Daoy (cell line): ENCODE results near the gene MAST4. TPM values are rescaled to one million over a fixed set of nuclear protein-coding genes. Genes with fewer than 3 reads are reported as not detected.

ENCODE experiments used
- DNase-seq: peaks from one replicate; pipeline ENCODE4 v3.0.0-alpha.2; 2015; ENCODE audit warnings: low read depth
- total RNA-seq: library from RNA; depleted of rRNA; stranded (reverse); fragments of >200 nt; shearing (Covaris generic); gene quantifications from 2 replicates; pipeline ENCODE4 v1.2.3, GENCODE V29; 2014

The MAST4 gene
- total RNA-seq, 1 experiment from 2014 or later, result 5.5 TPM

- DNase-seq, result no peak
Observed at GRCh38 chr5:66872736-66873331, 276.6 kb downstream of the MAST4 start.

- DNase-seq, result no peak
Observed at GRCh38 chr5:66874004-66874403, 277.8 kb downstream of the MAST4 start.

GRCh38 chr5:66875315-66875714 is 279.1 kb downstream of the MAST4 start:
- no peak for DNase-seq

GRCh38 chr5:66876266-66876807 is 280.1 kb downstream of the MAST4 start:
- DNase-seq, result no peak

GRCh38 chr5:66877843-66878242 is 281.6 kb downstream of the MAST4 start:
- DNase-seq, result peak; percentile 34

GRCh38 chr5:66880401-66880800 is 284.2 kb downstream of the MAST4 start:
- no peak for DNase-seq

GRCh38 chr5:66881480-66882161 is 285.4 kb downstream of the MAST4 start:
- DNase-seq, result no peak

- peak; percentile 65 for DNase-seq
Observed at GRCh38 chr5:66882606-66883227, 286.5 kb downstream of the MAST4 start.

GRCh38 chr5:66884564-66885243 is 288.5 kb downstream of the MAST4 start:
- no peak for DNase-seq

GRCh38 chr5:66886941-66887340 is 290.7 kb downstream of the MAST4 start:
- DNase-seq, result no peak

- no peak for DNase-seq
Observed at GRCh38 chr5:66888613-66889012, 292.4 kb downstream of the MAST4 start.

- DNase-seq, result no peak
Observed at GRCh38 chr5:66889056-66889455, 292.9 kb downstream of the MAST4 start.

GRCh38 chr5:66889524-66889923 is 293.3 kb downstream of the MAST4 start:
- DNase-seq, result no peak

GRCh38 chr5:66891184-66891925 is 295.2 kb downstream of the MAST4 start:
- no peak for DNase-seq

GRCh38 chr5:66892716-66893115 is 296.5 kb downstream of the MAST4 start:
- no peak for DNase-seq

GRCh38 chr5:66894480-66895240 is 298.5 kb downstream of the MAST4 start:
- no peak for DNase-seq

GRCh38 chr5:66896171-66896570 is 300.0 kb downstream of the MAST4 start:
- peak; percentile 57 for DNase-seq

- DNase-seq, result no peak
Observed at GRCh38 chr5:66897356-66897755, 301.2 kb downstream of the MAST4 start.

GRCh38 chr5:66898241-66898995 is 302.2 kb downstream of the MAST4 start:
- no peak for DNase-seq

- DNase-seq, result no peak
Observed at GRCh38 chr5:66903218-66903617, 307.0 kb downstream of the MAST4 start.
